HepG2 (cell line): Measurements from ENCODE around the gene ZNF512B. TPM values are rescaled to one million over a fixed set of nuclear protein-coding genes. Genes with fewer than 3 reads are reported as not detected.

Experiments used
- CREB1 ChIP-seq, 2 experiments: fragments of 450-650 bp in 1 of 2; IDR thresholded peaks; 2 replicates each; pipeline ENCODE4 v1.6.1; 2016 to 2017; ENCODE audit warnings: control low read depth in 1 of 2, mild to moderate bottlenecking in 1 of 2, missing compliant biosample characterization in 1 of 2, missing genetic modification characterization in 1 of 2
- HCFC1 ChIP-seq: fragments of 150-350 bp; IDR thresholded peaks from 2 replicates; pipeline ENCODE4 v1.6.1; 2014; ENCODE audit warnings: low read depth, low read length
- IKZF4 ChIP-seq: sonication (generic); formaldehyde crosslinking; IDR thresholded peaks from 2 replicates; pipeline ENCODE4 v1.5.1; 2020; ENCODE audit warnings: borderline replicate concordance, mild to moderate bottlenecking, low read depth, missing genetic modification reagents; ENCODE audit errors: not compliant biosample characterization
- MEF2D ChIP-seq: sonication (generic); formaldehyde crosslinking; IDR thresholded peaks from 2 replicates; pipeline ENCODE4 v1.5.1; 2020; ENCODE audit warnings: mild to moderate bottlenecking, missing genetic modification reagents
- POLR2AphosphoS5 ChIP-seq: IDR thresholded peaks from 2 replicates; pipeline ENCODE4 v1.6.1; 2012; ENCODE audit warnings: low read depth, low read length
- RFXAP ChIP-seq: sonication (generic); formaldehyde crosslinking; IDR thresholded peaks from 2 replicates; pipeline ENCODE4 v1.4.0; 2020; ENCODE audit warnings: missing genetic modification reagents, borderline replicate concordance
- SMC3 ChIP-seq: IDR thresholded peaks from 2 replicates; pipeline ENCODE4 v1.6.1; 2011; ENCODE audit warnings: low read length, improper control_type of control experiment
- U2AF1 ChIP-seq: fragments of 200-400 bp; formaldehyde crosslinking; optimal IDR thresholded peaks from 2 replicates; pipeline ENCODE3; 2017; ENCODE audit warnings: mild to moderate bottlenecking, low read depth, low read length
- ZNF263 ChIP-seq: sonication (generic); formaldehyde crosslinking; IDR thresholded peaks from 2 replicates; pipeline ENCODE4 v1.4.0; 2020; ENCODE audit warnings: missing genetic modification reagents
- ZNF30 ChIP-seq: sonication (generic); formaldehyde crosslinking; IDR thresholded peaks from 2 replicates; pipeline ENCODE4 v1.5.0; 2020; ENCODE audit warnings: mild to moderate bottlenecking, missing genetic modification reagents
- polyA plus RNA-seq, 8 experiments: library from polyadenylated mRNA; depleted of rRNA in 3 of 8; stranded (reverse) in 7 of 8; unstranded in 1 of 8; fragments of >200 nt; fragmentation: Illumina TruSeq in 4 of 8; extraction: Trizol in 4 of 8; gene quantifications; 2 replicates each; pipeline versions ENCODE4 v1.2.1 to v1.2.3, GENCODE V29; 2011 to 2016; ENCODE audit warnings: low read depth in 4 of 8, missing spikeins in 1 of 8, mixed read lengths in 1 of 8; ENCODE audit not compliant: insufficient read depth in 1 of 8
- total RNA-seq, 5 experiments: library from RNA; depleted of rRNA; stranded (reverse); fragments of >200 nt; fragmentation: Illumina TruSeq; extraction: Trizol; gene quantifications; 2 replicates each; pipeline ENCODE4 v1.2.3, GENCODE V29; 2016; ENCODE audit warnings: low read depth in 1 of 5
- TF ChIP-seq, protein P1 (sequence below): sonication (generic); formaldehyde crosslinking; IDR thresholded peaks from one replicate; pipeline ENCODE4 v1.5.1; 2020; ENCODE audit warnings: mild to moderate bottlenecking, missing genetic modification reagents; ENCODE audit errors: not compliant biosample characterization
- TF ChIP-seq, protein P2 (sequence below): sonication (generic); formaldehyde crosslinking; IDR thresholded peaks from 2 replicates; pipeline ENCODE4 v1.5.0; 2020; ENCODE audit warnings: mild to moderate bottlenecking, missing genetic modification reagents
- TF ChIP-seq, protein P3 (sequence below): sonication (generic); formaldehyde crosslinking; IDR thresholded peaks from 2 replicates; pipeline ENCODE4 v1.5.0; 2020; ENCODE audit warnings: missing genetic modification reagents, mild to moderate bottlenecking, borderline replicate concordance
- TF ChIP-seq, protein P4 (sequence below), 2 experiments: sonication (generic) in 1 of 2; formaldehyde crosslinking in 1 of 2; IDR thresholded peaks; 2 replicates each; pipeline versions ENCODE4 v1.4.0 to v1.6.1; 2018 to 2020; ENCODE audit warnings: missing genetic modification reagents in 2 of 2, borderline replicate concordance in 1 of 2, low read depth in 1 of 2, mild to moderate bottlenecking in 1 of 2, missing biosample characterization in 1 of 2

Gene ZNF512B
- total and polyA plus RNA-seq, 2 of the 13 experiments (the other 11 are each of a cell fraction or from before 2014, with no cell fraction given), result 11.5 to 30.6 TPM

DNA sequence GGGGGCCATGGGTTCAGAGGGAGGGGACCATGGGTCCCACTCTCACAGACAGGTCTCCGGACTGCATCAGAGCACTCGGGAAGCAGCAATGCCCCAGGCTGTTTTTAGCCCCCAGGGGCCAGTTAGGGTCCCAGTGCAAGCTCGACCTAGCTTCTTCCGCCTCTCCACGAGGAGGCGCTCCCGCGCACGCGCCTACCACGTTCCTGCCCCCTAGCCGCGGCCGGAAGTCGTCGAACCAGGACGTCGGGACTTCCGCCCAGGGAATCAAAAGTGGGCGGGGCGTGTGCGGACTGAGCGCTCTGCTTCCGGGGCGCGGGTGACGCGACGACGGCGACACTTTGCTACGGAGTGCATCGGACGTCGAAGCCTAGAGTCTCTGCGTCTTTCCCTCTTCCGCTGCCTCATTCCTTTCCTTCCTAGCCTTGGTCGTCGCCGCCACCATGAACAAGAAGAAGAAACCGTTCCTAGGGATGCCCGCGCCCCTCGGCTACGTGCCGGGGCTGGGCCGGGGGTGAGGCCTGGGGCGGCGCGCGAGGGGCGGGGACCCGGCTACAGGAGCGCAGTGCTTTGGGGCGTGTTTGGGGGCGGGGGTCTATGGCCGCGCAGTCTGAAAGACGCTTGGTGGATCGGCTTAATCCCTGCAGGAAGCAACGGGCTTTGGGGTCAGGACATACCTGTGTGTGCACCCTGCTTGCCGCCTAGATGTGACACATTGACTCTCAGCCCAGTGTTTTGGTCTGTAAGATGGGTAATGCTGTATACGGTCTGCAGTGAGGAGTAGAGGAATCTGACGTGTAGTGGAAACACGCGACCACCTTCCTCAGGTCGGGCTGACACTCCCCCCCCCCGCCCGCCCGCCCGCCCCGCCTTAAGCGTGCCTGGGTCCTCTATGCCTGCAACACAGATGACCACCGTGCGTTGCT lies 11.3 kb upstream of the ZNF512B start, which contains the start of gene PRPF6 (continued):
- TF ChIP-seq CREB1 (IDR thresholded peaks at IDR 0.05), result peak; percentile 98
- peak; percentile 99 for TF ChIP-seq CREB1 (CRISPR knock-in tag; IDR thresholded peaks at IDR 0.05)
- peak; percentile 95 for TF ChIP-seq RFXAP (CRISPR knock-in tag)
- peak; percentile 11; the same call in 1 of the 2 replicates for TF ChIP-seq SMC3
- TF ChIP-seq HCFC1, result peak; percentile 90
- TF ChIP-seq U2AF1, result peak; percentile 88
- TF ChIP-seq MEF2D (CRISPR knock-in tag), result peak; percentile 95
- TF ChIP-seq, protein P1, sequence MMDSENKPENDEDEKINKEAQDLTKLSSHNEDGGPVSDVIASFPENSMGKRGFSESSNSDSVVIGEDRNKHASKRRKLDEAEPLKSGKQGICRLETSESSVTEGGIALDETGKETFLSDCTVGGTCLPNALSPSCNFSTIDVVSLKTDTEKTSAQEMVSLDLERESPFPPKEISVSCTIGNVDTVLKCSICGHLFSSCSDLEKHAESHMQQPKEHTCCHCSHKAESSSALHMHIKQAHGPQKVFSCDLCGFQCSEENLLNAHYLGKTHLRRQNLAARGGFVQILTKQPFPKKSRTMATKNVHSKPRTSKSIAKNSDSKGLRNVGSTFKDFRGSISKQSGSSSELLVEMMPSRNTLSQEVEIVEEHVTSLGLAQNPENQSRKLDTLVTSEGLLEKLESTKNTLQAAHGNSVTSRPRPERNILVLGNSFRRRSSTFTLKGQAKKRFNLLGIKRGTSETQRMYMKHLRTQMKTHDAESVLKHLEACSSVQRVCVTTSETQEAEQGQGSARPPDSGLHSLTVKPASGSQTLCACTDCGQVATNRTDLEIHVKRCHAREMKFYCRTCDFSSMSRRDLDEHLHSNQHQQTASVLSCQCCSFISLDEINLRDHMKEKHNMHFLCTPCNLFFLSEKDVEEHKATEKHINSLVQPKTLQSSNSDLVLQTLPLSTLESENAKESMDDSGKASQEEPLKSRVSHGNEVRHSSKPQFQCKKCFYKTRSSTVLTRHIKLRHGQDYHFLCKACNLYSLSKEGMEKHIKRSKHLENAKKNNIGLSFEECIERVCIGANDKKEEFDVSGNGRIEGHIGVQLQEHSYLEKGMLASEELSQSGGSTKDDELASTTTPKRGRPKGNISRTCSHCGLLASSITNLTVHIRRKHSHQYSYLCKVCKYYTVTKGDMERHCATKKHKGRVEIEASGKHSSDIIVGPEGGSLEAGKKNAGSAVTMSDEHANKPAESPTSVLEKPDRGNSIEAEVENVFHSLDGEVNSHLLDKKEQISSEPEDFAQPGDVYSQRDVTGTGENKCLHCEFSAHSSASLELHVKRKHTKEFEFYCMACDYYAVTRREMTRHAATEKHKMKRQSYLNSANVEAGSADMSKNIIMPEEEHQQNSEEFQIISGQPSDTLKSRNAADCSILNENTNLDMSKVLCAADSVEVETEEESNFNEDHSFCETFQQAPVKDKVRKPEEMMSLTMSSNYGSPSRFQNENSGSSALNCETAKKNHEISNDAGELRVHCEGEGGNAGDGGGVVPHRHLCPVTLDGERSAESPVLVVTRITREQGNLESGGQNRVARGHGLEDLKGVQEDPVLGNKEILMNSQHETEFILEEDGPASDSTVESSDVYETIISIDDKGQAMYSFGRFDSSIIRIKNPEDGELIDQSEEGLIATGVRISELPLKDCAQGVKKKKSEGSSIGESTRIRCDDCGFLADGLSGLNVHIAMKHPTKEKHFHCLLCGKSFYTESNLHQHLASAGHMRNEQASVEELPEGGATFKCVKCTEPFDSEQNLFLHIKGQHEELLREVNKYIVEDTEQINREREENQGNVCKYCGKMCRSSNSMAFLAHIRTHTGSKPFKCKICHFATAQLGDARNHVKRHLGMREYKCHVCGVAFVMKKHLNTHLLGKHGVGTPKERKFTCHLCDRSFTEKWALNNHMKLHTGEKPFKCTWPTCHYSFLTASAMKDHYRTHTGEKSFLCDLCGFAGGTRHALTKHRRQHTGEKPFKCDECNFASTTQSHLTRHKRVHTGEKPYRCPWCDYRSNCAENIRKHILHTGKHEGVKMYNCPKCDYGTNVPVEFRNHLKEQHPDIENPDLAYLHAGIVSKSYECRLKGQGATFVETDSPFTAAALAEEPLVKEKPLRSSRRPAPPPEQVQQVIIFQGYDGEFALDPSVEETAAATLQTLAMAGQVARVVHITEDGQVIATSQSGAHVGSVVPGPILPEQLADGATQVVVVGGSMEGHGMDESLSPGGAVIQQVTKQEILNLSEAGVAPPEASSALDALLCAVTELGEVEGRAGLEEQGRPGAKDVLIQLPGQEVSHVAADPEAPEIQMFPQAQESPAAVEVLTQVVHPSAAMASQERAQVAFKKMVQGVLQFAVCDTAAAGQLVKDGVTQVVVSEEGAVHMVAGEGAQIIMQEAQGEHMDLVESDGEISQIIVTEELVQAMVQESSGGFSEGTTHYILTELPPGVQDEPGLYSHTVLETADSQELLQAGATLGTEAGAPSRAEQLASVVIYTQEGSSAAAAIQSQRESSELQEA (CRISPR knock-in tag), result peak; percentile 95
- peak; percentile 91 for TF ChIP-seq POLR2AphosphoS5
- TF ChIP-seq, protein P2, sequence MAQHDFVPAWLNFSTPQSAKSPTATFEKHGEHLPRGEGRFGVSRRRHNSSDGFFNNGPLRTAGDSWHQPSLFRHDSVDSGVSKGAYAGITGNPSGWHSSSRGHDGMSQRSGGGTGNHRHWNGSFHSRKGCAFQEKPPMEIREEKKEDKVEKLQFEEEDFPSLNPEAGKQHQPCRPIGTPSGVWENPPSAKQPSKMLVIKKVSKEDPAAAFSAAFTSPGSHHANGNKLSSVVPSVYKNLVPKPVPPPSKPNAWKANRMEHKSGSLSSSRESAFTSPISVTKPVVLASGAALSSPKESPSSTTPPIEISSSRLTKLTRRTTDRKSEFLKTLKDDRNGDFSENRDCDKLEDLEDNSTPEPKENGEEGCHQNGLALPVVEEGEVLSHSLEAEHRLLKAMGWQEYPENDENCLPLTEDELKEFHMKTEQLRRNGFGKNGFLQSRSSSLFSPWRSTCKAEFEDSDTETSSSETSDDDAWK (CRISPR knock-in tag), result no peak
- TF ChIP-seq, protein P3, sequence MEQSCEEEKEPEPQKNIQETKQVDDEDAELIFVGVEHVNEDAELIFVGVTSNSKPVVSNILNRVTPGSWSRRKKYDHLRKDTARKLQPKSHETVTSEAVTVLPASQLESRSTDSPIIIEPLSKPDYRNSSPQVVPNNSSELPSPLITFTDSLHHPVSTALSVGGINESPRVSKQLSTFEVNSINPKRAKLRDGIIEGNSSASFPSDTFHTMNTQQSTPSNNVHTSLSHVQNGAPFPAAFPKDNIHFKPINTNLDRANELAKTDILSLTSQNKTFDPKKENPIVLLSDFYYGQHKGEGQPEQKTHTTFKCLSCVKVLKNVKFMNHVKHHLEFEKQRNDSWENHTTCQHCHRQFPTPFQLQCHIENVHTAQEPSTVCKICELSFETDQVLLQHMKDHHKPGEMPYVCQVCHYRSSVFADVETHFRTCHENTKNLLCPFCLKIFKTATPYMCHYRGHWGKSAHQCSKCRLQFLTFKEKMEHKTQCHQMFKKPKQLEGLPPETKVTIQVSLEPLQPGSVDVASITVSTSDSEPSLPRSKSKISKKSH (CRISPR knock-in tag), result peak; percentile 87
- peak; percentile 91 for TF ChIP-seq IKZF4 (CRISPR knock-in tag)
- TF ChIP-seq, protein P4, sequence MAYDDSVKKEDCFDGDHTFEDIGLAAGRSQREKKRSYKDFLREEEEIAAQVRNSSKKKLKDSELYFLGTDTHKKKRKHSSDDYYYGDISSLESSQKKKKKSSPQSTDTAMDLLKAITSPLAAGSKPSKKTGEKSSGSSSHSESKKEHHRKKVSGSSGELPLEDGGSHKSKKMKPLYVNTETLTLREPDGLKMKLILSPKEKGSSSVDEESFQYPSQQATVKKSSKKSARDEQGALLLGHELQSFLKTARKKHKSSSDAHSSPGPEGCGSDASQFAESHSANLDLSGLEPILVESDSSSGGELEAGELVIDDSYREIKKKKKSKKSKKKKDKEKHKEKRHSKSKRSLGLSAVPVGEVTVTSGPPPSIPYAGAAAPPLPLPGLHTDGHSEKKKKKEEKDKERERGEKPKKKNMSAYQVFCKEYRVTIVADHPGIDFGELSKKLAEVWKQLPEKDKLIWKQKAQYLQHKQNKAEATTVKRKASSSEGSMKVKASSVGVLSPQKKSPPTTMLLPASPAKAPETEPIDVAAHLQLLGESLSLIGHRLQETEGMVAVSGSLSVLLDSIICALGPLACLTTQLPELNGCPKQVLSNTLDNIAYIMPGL (CRISPR knock-in tag; IDR thresholded peaks at IDR 0.05; ENCODE audit: borderline replicate concordance in 1 of 2, low read depth in 1 of 2), result peak; percentile 99
- TF ChIP-seq ZNF30 (CRISPR knock-in tag), result peak; percentile 34; the same call in 1 of the 2 replicates
- 0 out of 2 replicates have a peak, but pooled peaks have one; percentile 29 for TF ChIP-seq ZNF263
